ENCODE measurements around the gene INCA1. TPM values are rescaled to one million over a fixed set of nuclear protein-coding genes. Genes with fewer than 3 reads are reported as not detected.

The INCA1 gene
- total and polyA plus RNA-seq, 2 of the 13 experiments (the other 11 are each of a cell fraction or from before 2014, with no cell fraction given), result 0.93 to 2.6 TPM

- no peak for TF ChIP-seq MAZ (IDR thresholded peaks at IDR 0.05; ENCODE audit: borderline replicate concordance, low read depth, low read length)
- TF ChIP-seq MAZ (CRISPR knock-in tag; IDR thresholded peaks at IDR 0.05; ENCODE audit: low read depth), result peak; percentile 64; the same call in 1 of the 2 replicates
- TF ChIP-seq ZNF792 (CRISPR knock-in tag; IDR thresholded peaks at IDR 0.05), result no peak; the same call in 1 of the 2 replicates
- no peak for TF ChIP-seq ZNF230 (CRISPR knock-in tag; IDR thresholded peaks at IDR 0.05)
- TF ChIP-seq HCFC1 (IDR thresholded peaks at IDR 0.05; ENCODE audit: low read depth, low read length), result no peak
- peak; percentile 46; the same call in 1 of the 2 replicates for TF ChIP-seq PHF21A (CRISPR knock-in tag; IDR thresholded peaks at IDR 0.05)
- TF ChIP-seq, protein P1, sequence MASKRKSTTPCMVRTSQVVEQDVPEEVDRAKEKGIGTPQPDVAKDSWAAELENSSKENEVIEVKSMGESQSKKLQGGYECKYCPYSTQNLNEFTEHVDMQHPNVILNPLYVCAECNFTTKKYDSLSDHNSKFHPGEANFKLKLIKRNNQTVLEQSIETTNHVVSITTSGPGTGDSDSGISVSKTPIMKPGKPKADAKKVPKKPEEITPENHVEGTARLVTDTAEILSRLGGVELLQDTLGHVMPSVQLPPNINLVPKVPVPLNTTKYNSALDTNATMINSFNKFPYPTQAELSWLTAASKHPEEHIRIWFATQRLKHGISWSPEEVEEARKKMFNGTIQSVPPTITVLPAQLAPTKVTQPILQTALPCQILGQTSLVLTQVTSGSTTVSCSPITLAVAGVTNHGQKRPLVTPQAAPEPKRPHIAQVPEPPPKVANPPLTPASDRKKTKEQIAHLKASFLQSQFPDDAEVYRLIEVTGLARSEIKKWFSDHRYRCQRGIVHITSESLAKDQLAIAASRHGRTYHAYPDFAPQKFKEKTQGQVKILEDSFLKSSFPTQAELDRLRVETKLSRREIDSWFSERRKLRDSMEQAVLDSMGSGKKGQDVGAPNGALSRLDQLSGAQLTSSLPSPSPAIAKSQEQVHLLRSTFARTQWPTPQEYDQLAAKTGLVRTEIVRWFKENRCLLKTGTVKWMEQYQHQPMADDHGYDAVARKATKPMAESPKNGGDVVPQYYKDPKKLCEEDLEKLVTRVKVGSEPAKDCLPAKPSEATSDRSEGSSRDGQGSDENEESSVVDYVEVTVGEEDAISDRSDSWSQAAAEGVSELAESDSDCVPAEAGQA (IDR thresholded peaks at IDR 0.05; ENCODE audit: low read depth), result 0 out of 2 replicates have a peak, but pooled peaks have one; percentile 52
- TF ChIP-seq, protein P1 (CRISPR knock-in tag; IDR thresholded peaks at IDR 0.05; ENCODE audit: borderline replicate concordance), result no peak
- peak; percentile 30 for TF ChIP-seq ZNF883 (CRISPR knock-in tag; IDR thresholded peaks at IDR 0.05; ENCODE audit: not compliant biosample characterization)
- peak; percentile 59; the same call in 1 of the 2 replicates for TF ChIP-seq RNF2 (conservative IDR thresholded peaks at IDR 0.05; ENCODE audit: low read depth)
- no peak for TF ChIP-seq BCL6 (CRISPR knock-in tag; IDR thresholded peaks at IDR 0.05)
- TF ChIP-seq, protein P2, sequence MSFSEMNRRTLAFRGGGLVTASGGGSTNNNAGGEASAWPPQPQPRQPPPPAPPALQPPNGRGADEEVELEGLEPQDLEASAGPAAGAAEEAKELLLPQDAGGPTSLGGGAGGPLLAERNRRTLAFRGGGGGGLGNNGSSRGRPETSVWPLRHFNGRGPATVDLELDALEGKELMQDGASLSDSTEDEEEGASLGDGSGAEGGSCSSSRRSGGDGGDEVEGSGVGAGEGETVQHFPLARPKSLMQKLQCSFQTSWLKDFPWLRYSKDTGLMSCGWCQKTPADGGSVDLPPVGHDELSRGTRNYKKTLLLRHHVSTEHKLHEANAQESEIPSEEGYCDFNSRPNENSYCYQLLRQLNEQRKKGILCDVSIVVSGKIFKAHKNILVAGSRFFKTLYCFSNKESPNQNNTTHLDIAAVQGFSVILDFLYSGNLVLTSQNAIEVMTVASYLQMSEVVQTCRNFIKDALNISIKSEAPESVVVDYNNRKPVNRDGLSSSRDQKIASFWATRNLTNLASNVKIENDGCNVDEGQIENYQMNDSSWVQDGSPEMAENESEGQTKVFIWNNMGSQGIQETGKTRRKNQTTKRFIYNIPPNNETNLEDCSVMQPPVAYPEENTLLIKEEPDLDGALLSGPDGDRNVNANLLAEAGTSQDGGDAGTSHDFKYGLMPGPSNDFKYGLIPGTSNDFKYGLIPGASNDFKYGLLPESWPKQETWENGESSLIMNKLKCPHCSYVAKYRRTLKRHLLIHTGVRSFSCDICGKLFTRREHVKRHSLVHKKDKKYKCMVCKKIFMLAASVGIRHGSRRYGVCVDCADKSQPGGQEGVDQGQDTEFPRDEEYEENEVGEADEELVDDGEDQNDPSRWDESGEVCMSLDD (CRISPR knock-in tag; IDR thresholded peaks at IDR 0.05; ENCODE audit: borderline replicate concordance), result 0 out of 2 replicates have a peak, but pooled peaks have one; percentile 41
- TF ChIP-seq CREM (IDR thresholded peaks at IDR 0.05), result peak; percentile 69
- TF ChIP-seq CREM (CRISPR knock-in tag; IDR thresholded peaks at IDR 0.05), result no peak
- TF ChIP-seq PAF1 (CRISPR knock-in tag; IDR thresholded peaks at IDR 0.05), result no peak
- peak; percentile 14; the same call in 1 of the 2 replicates for TF ChIP-seq HOXD1 (CRISPR knock-in tag; IDR thresholded peaks at IDR 0.05)
- no peak for TF ChIP-seq ZEB1 (IDR thresholded peaks at IDR 0.05; ENCODE audit: insufficient replicate concordance, low read depth)
- no peak for TF ChIP-seq GLI4 (CRISPR knock-in tag; IDR thresholded peaks at IDR 0.05; ENCODE audit: borderline replicate concordance)
- peak; percentile 54; the same call in 1 of the 2 replicates for TF ChIP-seq ZMYM4 (CRISPR knock-in tag; IDR thresholded peaks at IDR 0.05)
- TF ChIP-seq ZSCAN29 (CRISPR knock-in tag; conservative IDR thresholded peaks at IDR 0.05), result no peak
- TF ChIP-seq ZNF768 (CRISPR knock-in tag; IDR thresholded peaks at IDR 0.05), result no peak
- no peak for TF ChIP-seq SMARCE1 (IDR thresholded peaks at IDR 0.05; ENCODE audit: borderline replicate concordance)
- TF ChIP-seq MED1 (CRISPR knock-in tag; IDR thresholded peaks at IDR 0.05), result peak; percentile 44; the same call in 1 of the 2 replicates
- TF ChIP-seq CCAR2 (optimal IDR thresholded peaks at IDR 0.05; ENCODE audit: low read depth, low read length), result no peak
These were observed 57.3 kb downstream of the INCA1 start, which contains the start of the genes RNF167 and SLC25A11 (continued) for GRCh38 chr17:4939796-4940554.

All from HepG2 (cell line).